Activated effector memory CD4-positive, alpha-beta T cell treated with Interleukin-2 at 50 U/mL for 16 hours (primary cell): ENCODE measurements around the gene KHDC4.

Experiments
- DNase-seq: peaks from one replicate; pipeline ENCODE4 v3.0.0-alpha.2; 2020

KHDC4 gene

DNA sequence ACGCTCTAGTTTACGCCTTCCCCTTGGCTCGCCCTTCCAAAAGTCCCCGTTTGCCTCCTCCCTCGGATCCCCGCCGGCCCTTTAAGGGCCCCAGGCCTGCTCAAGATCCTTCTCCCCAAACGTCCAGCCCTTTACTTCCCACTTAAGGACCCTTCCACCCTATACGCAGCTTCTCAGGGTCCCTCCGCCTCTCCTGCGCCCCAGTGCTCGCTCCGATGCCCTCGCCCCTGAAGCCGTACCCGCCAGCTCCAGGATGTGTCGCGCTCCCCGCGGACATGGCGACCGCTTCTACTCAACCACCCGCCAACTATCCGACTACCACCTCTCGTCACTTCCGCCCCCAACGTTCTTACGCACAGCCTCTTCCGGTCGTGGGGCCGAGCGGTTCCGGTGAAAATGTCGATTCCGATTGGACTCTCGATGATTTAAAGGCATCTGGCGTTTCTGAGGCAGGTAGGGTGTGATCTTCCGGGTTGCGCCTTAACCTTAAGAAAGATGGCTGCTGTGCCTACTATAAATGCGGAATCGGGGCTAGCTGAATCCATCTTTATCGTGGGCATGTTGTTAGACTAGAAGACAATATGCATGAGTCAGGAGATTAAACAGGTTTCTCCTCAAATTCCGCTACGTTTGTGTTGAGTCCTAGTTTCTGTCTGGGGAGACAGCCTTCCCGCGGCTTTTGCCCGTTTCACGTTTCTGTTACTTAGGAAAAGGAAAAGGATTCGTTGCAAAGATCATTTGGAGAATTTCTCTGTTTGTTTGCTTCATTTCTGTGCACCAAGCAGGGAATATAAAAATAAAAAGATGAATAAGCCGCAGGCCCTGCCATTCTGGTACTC is at the start of gene KHDC4:
Gene KHDC4 (minus strand): TSS at position 317 of the 839 bp plus-strand sequence. CDS start 40 bp downstream, at position 277.
- DNase-seq = peak; percentile 92

DNA sequence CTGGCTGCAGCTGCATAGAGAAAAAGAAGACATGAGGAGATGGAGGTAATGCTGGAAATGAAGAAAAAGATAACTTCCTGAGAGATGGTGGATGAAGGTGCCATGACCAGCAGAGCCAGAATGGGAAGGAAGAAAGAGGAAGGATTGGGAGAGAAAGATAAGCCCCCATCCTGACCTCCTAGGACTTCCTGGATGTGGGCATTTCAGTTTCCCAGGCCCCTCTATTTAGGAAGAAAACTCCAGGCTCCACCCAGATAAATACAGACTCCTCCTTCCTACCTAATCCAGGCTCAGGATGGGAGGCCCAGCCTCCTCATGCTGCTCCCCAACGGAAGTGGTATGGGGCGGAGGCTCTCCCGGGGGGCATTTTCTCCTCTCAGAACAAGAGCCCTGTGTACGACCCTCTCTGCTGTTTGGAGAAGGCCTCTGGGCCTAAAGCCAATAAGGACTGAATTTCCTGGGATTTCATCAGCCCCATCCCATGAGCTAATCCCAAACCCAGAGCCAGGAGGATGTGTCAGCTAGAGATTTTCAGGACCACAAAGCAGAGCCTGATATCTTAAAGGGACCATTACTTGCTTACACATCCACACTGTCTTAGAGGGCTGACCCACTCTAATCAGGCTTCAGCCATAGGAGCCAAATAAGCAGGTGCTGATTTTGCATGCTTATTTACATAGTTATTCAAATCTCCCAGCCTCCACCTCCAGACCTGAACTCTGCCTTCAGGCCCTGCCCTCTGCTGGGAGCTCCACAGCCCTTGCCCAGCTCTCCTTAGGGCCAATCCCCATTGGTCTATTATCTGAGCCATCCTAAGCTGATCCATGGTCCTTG is 49.2 kb upstream of the KHDC4 start:
- no peak for DNase-seq

DNA sequence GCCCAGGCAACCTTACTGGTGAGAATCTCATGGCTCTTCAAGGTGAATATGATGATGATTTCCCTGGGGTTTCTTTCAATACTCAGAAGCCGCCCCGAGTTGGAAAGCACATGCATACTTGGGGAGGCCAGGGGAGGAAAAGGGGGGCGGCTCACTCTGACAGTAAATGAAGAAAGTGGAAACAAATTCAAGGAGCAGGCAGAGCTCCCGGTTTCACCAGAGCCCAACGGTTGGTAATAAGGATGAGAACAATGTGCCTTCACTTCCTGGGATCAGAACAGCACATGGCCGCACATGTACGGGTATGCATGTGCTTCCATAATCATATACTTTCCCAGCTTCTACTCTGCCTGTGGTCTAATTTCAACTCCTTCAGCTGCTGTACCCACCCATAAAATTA is 47.9 kb upstream of the KHDC4 start:
- DNase-seq = no peak

DNA sequence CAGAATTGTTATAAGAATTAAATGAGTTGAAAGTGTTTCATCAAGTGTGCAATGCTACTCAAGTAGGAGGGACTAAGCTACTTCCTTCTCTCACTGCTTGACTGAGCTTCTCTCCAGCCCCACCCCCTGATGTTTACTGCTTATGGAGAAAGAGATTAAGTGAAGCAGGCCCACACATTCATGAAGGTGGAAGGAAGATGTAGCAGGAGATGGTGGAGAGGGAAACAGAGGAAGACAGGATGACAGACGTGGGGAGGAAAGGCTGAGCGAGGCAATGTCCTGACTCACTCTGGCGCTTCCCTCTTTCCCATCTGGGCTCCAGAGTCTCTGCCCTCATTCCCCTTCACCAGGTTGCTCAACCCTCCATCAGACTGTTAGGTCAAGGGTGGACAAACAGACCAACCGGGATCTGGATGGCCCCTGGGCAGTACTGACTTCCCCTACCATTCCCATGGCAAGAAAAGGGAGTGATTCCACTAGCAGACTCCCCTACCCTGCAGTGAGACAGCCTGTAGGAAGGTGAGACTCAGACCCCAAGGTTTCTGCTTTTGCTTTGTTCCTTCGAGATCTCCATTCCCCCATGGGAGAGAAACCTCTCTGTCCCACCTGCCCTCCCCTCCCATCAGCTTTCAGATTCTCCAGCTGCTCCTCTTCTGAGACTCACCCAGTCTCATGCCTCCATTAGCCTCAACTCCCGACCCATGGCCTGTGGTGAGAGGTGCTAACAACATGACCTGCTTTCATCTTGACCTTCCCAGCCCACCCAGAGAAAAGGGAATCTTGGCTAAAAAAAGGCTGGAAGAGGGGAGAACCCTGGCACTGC is 47.3 kb upstream of the KHDC4 start:
- peak; percentile 31 for DNase-seq

DNA sequence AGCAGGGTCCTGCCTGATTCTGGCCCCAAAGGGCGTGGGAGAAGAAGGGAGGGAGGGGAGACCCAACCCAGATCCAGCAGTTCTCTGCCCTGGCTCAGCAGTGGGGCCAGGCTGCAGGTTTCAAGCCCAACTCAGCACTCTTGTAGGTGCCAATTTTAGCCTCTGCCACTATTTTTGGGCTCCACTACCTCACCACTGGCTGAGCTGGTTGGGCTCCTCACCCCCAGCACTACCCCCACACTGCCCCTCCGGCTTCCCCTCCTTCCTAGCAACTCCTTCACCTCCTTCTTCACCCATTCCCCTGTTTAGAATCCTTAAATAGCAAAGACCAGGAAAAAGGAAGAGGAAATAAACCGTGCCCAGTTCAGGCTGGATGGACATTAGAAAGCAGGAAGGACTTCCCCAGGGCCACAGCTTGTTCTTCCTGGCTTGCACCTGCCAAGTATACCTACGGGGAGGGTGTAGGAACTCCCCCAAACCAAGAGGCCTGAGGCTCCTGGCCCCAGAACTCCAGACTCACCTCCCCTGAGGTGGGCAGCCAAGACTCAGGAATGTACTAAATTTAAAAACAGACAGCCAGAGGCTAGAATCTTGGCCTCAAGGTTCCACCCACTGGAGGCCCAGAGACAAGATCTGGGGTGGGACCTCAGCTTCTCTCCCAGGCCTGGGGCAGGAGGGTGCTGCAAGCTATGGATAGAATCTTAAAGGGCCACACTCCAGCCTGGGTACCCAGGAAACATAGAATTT is 45.6 kb upstream of the KHDC4 start:
- DNase-seq = no peak

DNA sequence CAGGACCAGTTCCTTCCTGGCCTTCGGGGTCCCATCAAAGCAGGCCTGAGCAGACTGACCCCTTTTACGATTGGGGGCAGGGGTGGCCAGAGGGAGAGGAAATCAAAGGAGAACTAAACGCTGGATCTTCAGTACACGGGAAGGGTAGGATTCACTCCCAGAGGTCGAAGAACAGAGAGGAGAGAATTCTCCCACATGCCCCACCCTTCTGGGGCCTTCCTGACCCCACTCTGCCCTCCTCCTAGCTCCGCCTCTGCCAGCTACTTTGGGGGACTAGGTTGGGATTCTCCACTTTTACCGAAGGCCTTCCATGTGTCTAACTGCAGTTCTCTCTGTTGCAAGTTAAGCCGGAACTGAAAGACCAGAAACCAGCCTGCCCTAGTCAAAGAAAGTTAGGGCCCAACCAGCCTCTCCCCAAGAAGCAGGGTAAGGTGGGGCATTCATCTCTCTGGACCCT is 44.8 kb upstream of the KHDC4 start:
- DNase-seq = no peak

DNA sequence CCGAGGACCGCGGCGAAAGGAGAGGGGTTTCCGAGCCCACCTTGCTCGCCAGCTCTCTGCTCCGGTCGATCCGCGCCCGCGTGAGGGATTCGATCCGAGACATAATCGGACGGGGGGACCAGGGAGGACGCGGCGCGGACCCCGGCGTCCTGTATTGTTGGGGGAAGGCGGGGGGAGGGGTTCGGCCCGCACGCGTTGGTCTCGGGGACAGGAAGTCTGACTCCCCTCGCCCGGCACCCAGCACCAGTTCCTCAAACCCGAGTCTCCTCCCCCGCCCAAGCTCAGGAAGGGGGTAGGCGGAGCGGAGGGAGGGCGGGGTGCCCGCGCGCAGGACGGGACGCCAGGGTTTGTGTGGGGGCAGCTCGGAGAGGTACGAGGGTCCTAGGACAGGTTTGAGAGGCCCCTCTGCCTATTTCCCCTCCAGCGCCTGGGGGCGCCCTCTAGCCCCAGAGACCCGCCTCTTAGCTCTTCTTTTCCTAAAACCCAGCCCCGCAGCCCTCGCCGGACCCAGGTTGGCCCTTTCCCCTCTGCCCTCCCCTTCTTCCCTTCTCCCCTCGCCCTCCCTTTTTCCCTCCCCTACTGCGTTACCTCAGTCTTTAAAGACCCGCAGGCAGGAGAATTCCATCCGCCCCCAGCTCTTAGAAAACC is 44.2 kb upstream of the KHDC4 start, which contains the start of gene ARHGEF2:
Gene ARHGEF2 (minus strand): TSS at position 223 of the 648 bp plus-strand sequence. CDS start 120 bp downstream, at position 103.
- DNase-seq = peak; percentile 71

- DNase-seq = peak; percentile 12
These were observed 43.6 kb upstream of the KHDC4 start for GRCh38 chr1:155977690-155978324.

GRCh38 chr1:155976913-155977689 is 42.9 kb upstream of the KHDC4 start:
- DNase-seq = no peak

DNA sequence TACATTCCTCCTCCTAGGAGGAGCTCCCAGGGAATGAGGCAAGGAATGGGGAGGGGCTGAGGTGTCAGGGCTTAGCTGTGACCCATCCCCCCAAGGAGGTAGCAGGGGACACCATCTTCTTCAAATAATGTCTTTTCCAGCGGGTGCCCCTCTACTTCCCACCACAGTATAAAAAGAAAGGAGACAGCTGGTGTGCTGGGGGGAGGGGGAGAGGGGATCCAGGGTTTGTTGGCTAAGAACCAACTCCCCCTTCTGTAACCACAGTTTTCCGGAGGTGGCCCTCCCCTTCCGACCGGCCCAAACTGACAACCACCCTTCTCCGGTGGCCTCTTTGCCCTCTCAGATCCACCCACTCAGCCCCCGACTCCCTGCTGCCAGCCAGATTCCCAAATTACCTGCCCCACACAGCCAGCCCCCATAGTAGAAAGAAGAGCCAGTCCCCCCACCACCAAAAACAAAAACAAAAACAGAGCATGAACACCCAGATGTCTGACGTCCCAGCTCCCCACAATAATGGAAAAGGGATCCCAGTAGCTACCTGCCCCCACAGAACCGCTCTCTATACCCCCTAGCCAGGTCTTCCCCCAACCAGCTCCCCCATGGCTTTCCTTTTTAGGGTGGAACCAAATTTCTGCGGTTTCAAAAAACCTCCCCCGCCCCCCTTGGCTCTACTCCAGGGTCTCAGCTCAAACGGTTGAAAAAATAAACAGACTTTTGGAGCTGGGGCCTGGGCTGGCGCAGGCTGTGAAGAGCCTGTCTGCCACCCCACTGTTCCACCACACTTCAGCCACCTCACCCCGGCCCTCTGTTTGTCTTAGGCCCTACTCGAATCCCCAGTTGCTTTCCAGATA is 42.1 kb upstream of the KHDC4 start:
- DNase-seq = peak; percentile 65

DNA sequence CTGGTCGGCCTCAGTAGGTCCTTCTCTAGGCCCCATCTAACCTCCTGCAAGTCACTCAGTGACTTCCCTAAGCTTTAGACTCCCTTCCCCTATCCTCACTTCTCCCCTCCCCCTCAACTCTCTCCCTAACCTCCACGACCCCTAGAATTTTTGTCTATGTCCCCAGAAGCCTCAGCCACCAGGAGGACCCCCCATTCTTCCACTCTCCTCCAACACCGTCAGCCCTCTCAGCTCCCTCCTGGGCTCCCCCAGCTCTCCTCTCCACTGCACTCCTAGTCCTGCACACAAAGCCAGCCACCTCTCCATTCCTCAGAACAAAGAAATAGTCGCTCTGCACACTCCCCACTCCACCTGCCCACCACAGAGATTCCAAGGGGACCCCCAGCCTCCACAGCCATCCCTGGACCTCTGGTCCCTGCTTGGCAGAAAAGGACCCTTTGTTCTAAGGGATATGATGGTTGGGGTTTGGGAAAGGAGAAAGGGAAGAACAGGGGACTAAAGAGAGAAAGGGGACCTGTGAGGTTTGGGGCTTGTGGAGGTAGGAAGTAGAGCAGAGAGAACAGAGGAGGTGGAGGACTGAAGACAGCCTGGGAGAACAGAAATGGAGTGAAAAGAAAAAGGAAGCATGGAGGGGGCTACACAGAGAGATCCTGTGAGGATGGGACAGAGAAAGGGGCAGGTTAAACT is 41.3 kb upstream of the KHDC4 start:
- no peak for DNase-seq

GRCh38 chr1:155974208-155975115 is 40.2 kb upstream of the KHDC4 start:
- no peak for DNase-seq

DNA sequence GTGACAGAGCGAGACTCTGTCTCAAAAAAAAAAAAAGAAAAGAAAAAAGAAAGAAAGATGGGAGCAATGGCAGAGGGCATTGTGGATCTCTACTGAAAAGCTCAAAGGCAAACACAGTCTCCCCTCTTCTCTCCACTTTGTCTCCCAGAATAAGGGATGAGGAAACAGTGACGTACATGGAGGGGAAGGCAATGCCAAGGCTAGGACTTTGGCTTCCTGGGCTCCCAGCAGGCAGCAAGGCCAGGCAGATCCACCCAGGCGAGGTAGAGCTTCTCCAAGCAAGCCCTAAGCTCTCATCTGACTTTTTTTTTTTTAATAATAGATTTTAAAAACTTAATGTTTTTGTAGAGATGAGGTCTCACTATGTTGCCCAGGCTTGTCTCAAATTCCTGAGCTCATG is 39.5 kb upstream of the KHDC4 start:
- no peak for DNase-seq

DNA sequence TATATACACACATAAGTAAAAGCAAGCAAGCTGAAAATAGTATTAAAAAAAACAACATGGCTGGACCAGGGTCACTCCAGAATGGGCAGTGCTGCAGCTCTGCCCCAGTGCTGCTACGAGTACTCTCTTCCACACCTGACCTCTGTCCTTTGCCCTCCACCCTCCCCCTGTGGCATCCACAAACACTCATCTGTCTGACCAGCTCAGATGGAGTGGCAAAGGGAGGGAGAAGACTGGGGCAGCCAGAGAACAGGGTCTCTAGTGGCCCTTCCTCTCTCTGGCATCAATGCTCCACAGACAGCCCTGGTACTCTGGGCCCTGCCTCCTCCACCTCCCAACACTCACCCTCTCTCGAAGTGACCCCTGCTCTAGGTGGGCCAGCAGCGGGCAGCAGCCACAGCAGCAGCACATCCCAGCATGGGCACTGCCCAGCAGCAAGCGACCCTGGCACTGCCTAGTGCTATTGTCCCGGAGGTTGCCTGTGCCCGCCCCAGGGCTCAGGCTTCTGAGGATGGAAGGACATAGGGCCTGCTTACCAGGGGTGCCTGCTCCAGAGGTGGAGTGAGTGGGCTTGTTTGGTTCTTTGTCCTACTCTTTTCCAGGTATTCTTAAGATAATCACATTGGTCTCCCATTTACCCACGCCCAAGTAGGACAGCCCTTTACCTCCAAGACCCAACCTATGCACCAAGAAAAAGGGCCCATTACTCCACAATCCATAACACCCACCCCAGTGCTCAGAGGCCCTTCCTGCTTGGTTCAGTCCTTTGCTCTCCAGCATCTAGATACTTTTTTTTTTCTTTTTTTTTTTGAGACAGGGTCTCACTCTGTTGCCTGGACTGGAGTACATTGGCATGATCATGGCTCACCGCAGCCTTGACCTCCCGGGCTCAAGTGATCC is 37.9 kb upstream of the KHDC4 start:
- DNase-seq = no peak

GRCh38 chr1:155970531-155971167 is 36.4 kb upstream of the KHDC4 start:
- no peak for DNase-seq

- DNase-seq = no peak
These were observed 35.2 kb upstream of the KHDC4 start for GRCh38 chr1:155969377-155969791.
